IPS DF 6.9 (cell line): ENCODE results near the gene ZNHIT2.

Experiments used
- DNase-seq: peaks from one replicate; pipeline ENCODE4 v3.0.0-alpha.2; 2013; ENCODE audit warnings: low read depth, low spot score
- H3K27ac ChIP-seq: one replicate; pipeline ENCODE4 v1.5.1; 2013; ENCODE audit warnings: low read length, control low read depth
- H3K27me3 ChIP-seq: 2 replicates; pipeline ENCODE4 v1.6.1; 2013; ENCODE audit warnings: mild to moderate bottlenecking, low read length; ENCODE audit not compliant: control insufficient read depth, insufficient read depth
- H3K36me3 ChIP-seq: 2 replicates; pipeline ENCODE4 v1.6.1; 2013; ENCODE audit warnings: low read length; ENCODE audit not compliant: control insufficient read depth, insufficient read depth
- H3K4me1 ChIP-seq: 2 replicates; pipeline ENCODE4 v1.6.1; 2013; ENCODE audit warnings: low read length; ENCODE audit not compliant: control insufficient read depth, insufficient read depth
- H3K4me3 ChIP-seq: 2 replicates; pipeline ENCODE4 v1.5.1; 2013; ENCODE audit warnings: mild to moderate bottlenecking, low read length
- H3K9me3 ChIP-seq: 2 replicates; pipeline ENCODE4 v1.6.1; 2013; ENCODE audit warnings: low read length, inconsistent platforms; ENCODE audit not compliant: control insufficient read depth, insufficient read depth
- WGBS: extraction: QIAGEN DNeasy Blood & Tissue Kit; methylation state at CpG from one replicate; pipeline ENCODE4 v1.1.7; 2013; ENCODE audit warnings: mixed read lengths, missing lambda C conversion rate; ENCODE audit not compliant: insufficient read length, insufficient coverage; 5-methylcytosine and 5-hydroxymethylcytosine counted together

The ZNHIT2 gene

GRCh38 chr11:65084598-65085375, 32.7 kb downstream of the ZNHIT2 start:
- H3K27me3 ChIP-seq = no peaks in the 10 kb centered on the region
- no peak for DNase-seq
- H3K4me3 ChIP-seq = peak overlapping the region; percentile 94
- peaks cover 17% of the 10 kb centered on the region for H3K36me3 ChIP-seq
- no peak overlapping the region for H3K27ac ChIP-seq
- no peaks in the 10 kb centered on the region for H3K9me3 ChIP-seq
- WGBS = no CpG with 5 or more reads among the region's 23 CpGs
- no peaks in the 10 kb centered on the region for H3K4me1 ChIP-seq

DNA sequence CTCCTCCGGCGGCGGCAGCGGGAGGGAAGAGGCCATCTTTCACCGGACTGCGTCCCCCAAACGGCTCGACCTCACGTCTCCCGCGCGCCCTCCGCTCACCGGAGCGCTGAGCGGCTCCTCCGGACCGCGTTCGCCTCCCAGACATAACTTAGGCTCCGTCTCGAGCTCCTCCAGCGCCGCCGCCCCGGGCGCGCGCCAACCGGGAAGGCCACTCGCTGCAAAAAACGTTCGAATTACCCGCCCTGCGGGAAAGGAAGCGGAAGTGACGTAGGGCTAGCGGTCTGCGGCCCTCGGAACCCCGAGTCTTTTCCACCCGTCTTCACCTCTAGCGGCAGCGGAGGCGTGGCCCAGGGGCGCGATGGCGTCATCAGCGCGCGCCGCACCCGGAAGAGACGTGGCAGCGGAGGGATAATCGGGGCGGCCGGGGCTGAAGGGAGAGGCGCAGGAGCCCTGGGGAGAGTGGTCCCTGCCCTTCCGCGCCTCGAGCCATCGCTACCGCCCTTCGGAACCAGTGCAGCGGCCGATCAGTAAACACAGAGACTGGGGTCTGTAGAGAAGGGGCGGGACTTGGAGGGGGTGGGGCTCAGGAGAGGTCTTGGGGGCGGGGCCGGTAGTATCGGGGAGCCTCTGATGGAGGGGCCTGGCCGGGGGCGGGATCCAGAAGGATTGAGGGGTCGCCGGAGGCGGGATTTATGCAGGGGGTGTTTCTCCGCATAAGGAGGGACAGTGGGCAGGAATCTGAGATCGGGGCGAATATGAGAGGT, 33.5 kb downstream of the ZNHIT2 start, which contains the start of the genes CDCA5 and ZFPL1:
TSS of gene CDCA5 (minus strand) at position 207 of the 764 bp plus-strand sequence. CDS start at position 145, 62 bp downstream.
TSS of gene ZFPL1 (plus strand) at position 389 of the 764 bp plus-strand sequence. CDS start 477 bp downstream, outside the sequence.
- DNase-seq = peak; percentile 89
- H3K36me3 ChIP-seq = peaks cover 19% of the 10 kb centered on the region
- WGBS = no CpG with 5 or more reads among the region's 79 CpGs

DNA sequence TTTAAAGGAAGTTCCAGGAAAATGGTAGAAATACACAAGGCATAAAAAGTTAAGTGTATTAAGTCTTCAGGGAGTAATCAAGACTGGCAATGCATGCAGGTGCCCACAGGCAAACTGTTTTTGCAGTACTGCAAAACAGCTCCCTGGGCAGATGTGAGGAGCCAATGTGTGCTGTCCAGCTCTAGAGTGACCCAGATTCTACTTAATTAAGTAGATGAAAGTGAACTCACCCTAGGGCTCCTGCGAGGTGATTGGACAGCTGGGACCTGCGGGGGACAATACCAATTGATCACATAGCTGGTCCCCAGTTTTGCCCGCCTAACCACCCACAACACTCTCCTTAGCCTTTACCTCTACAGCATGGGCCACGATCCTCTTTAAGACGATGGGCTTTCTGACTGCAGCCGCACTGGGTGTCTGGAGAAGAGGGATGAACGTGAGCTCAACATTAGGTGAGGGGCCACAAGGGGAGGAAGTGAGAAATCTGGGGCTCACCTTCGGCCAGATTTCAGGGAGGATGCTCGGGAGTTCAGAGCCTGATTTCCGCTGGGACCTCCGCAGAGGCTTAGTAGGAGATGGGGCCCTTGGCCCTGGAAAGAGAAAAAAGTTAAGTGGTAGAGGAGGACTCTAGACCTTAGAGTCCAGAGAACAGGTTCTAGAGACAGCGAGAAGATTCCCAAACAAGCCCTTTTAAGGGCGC, 34.2 kb downstream of the ZNHIT2 start:
- H3K36me3 ChIP-seq = peaks cover 23% of the 10 kb centered on the region
- no peak overlapping the region for H3K27ac ChIP-seq

More for the DNA sequence above, 33.5 kb downstream of the ZNHIT2 start, which contains the start of the genes CDCA5 and ZFPL1:
- H3K4me1 ChIP-seq = no peaks in the 10 kb centered on the region
- H3K9me3 ChIP-seq = no peaks in the 10 kb centered on the region
- H3K27me3 ChIP-seq = no peaks in the 10 kb centered on the region
- H3K4me3 ChIP-seq = peak within 1 kb of the TSS; percentile 94
- no peak within 1 kb of the TSS for H3K27ac ChIP-seq

GRCh38 chr11:65078786-65079342, 38.6 kb downstream of the ZNHIT2 start:
- Histone ChIP-seq H3K4me3 (no peak overlapping the region), H3K27ac (no peak overlapping the region), H3K36me3 (peaks cover 18% of the 10 kb centered on the region), H3K27me3 (no peaks in the 10 kb centered on the region), H3K9me3 (no peaks in the 10 kb centered on the region), H3K4me1 (no peaks in the 10 kb centered on the region)
- WGBS = no CpG with 5 or more reads among the region's 9 CpGs
- no peak for DNase-seq

More for the DNA sequence above, 34.2 kb downstream of the ZNHIT2 start:
- H3K4me1 ChIP-seq = no peaks in the 10 kb centered on the region
- peak overlapping the region; percentile 94 for H3K4me3 ChIP-seq
- no CpG with 5 or more reads among the region's 13 CpGs for WGBS
- no peaks in the 10 kb centered on the region for H3K9me3 ChIP-seq
- no peaks in the 10 kb centered on the region for H3K27me3 ChIP-seq
- DNase-seq = no peak

DNA sequence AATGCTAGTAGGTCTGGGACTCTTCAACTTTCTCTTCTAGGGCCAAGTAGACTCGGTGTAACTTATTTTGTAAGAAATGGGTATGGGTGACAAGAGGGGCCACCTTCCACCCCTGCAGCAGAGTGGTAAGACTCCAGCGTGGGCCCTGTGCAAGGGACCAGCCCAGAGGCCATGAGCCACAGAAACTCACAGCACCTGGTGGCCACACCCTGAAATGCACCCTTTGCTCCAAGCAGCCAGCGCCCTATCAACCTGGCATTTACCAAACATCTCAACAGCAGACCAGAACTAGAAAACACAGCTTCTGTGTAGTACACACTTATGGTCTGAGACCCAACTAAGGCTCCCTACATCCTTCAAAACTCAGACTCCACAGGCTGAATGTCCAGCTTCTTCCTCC, 39.4 kb downstream of the ZNHIT2 start:
- Histone ChIP-seq H3K4me1 (no peaks in the 10 kb centered on the region), H3K9me3 (no peaks in the 10 kb centered on the region), H3K36me3 (peaks cover 18% of the 10 kb centered on the region), H3K27ac (no peak overlapping the region), H3K27me3 (no peaks in the 10 kb centered on the region), H3K4me3 (no peak overlapping the region)
- peak; percentile 33 for DNase-seq
- WGBS = no CpG with 5 or more reads among the region's 3 CpGs

GRCh38 chr11:65077451-65077850, 40.0 kb downstream of the ZNHIT2 start:
- no CpG with 5 or more reads among the region's 4 CpGs for WGBS
- Histone ChIP-seq H3K27me3 (no peaks in the 10 kb centered on the region), H3K4me3 (no peak overlapping the region), H3K9me3 (no peaks in the 10 kb centered on the region), H3K4me1 (no peaks in the 10 kb centered on the region), H3K27ac (no peak overlapping the region), H3K36me3 (peaks cover 18% of the 10 kb centered on the region)
- no peak for DNase-seq

GRCh38 chr11:65072631-65072966, 44.9 kb downstream of the ZNHIT2 start:
- DNase-seq = no peak
- no CpG with 5 or more reads among the region's 1 CpG for WGBS

DNA sequence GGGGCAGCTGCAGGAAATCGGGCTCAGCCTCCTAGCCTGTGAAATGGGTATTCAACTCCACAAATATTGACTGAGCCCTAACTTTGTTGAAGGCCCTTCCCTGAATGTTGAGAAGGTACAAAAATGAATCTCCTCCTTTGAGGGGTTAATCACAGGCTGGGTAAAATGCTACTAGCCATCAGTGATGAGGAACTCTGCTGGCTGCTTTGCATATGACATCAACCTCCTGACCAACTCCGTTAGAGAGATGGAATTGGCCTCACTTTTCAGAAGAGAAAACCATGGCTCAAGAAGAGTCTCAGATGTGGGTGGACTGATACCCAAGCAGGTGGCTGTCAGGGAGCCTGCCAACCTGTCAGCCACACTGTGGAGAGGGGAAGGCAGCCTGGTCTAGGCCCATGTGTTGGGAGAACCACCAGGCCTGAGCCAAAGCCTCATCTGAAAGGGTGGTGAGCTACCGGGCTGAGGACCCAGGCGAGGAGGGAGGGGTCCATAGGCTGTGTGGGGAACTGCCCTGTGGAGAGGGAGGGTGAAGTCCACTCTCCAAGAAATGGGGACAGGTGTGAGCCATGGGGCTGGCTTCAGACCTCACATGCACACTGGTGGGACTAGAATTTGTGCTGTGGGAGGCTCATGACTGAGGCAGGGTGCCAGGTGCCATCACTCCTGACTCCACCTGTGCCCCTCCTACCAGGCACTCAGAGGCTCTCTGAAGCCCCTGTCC, 45.4 kb downstream of the ZNHIT2 start:
- H3K27ac ChIP-seq = no peak overlapping the region
- H3K36me3 ChIP-seq = no peaks in the 10 kb centered on the region
- WGBS = no CpG with 5 or more reads among the region's 4 CpGs
- H3K4me1 ChIP-seq = peaks cover 1% of the 10 kb centered on the region; the same call in 1 of the 2 replicates
- no peak for DNase-seq
- no peaks in the 10 kb centered on the region for H3K27me3 ChIP-seq
- no peak overlapping the region for H3K4me3 ChIP-seq
- H3K9me3 ChIP-seq = no peaks in the 10 kb centered on the region

More at GRCh38 chr11:65072631-65072966, 44.9 kb downstream of the ZNHIT2 start:
- Histone ChIP-seq H3K27me3 (no peaks in the 10 kb centered on the region), H3K4me3 (no peak overlapping the region), H3K4me1 (no peaks in the 10 kb centered on the region), H3K36me3 (0 out of 2 replicates have a peak, but pooled peaks cover 3% of the 10 kb centered on the region), H3K27ac (no peak overlapping the region), H3K9me3 (no peaks in the 10 kb centered on the region)

DNA sequence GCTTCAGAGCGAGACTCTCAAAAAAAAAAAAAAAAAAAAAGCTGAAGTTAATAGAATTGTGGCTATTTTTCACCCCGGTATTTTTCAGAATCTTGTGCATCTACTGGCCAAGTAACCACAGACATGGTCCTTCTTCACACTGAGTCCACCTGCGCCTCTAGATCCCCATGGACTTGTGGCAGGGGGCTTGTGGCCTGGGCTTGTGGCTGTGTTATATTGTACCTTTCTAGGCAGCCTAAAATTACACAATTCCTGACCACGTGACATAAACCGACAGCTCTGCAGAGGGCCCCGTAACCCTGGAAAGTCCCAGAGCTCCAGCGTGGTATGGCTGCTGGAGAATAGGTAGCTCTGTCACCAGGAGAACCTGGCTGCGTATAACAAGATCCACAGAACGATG, 48.3 kb downstream of the ZNHIT2 start:
- DNase-seq = no peak
- no peaks in the 10 kb centered on the region for H3K9me3 ChIP-seq
- no peak overlapping the region for H3K4me3 ChIP-seq
- no peak overlapping the region for H3K27ac ChIP-seq
- WGBS = no CpG with 5 or more reads among the region's 9 CpGs
- H3K4me1 ChIP-seq = peaks cover 9% of the 10 kb centered on the region
- no peaks in the 10 kb centered on the region for H3K36me3 ChIP-seq
- H3K27me3 ChIP-seq = no peaks in the 10 kb centered on the region
